ENCODE data around the gene DCC. TPM values are rescaled to one million over a fixed set of nuclear protein-coding genes. Genes with fewer than 3 reads are reported as not detected.
"Not testable (repeated sequence)": the region's sequence is repeated elsewhere in the genome, so short reads cannot be mapped to it uniquely, and the experiment has no call there.

DCC gene
- total RNA-seq, 1 donor from 2014 or later, result 0.06 TPM

DNA sequence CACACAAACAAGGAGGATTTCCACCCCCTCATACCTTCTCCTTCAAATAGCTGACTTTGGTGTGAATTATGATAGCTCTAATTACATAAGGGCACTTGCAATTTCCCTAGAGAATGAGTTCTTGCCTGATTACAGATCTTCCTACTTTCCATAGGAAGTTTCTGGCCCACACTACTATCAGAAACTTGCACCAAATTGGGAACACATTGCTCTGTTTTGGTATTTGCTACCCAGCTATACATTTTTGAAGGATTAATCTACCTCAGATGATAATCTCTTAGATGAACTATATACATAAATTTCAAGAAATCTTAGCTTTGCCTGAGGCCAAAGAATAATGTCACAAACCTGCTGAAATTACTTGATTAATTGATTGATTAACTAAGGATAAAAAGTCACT, 4.9 kb downstream of the DCC start:
- no peak for DNase-seq (ENCODE audit: extremely low read depth, low read depth, low spot score)

DNA sequence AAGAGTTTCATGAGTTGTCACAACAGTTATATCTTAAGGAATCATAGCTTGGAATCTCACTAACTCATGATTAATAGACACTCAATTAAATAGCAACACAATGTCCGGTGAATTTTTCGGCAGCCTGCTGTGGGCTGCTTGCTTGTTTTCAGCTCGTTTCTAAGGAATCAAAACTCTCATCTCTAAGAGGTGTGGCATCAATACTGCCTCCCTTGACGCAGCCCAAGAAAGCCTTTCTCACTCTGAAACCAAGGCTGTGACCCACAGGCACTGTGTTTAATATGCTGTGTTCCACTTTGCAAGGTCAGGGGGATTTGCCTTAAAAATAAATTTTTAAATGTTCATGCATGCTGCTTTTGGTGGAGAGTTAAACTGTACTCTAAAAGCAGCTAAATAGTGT, 5.4 kb downstream of the DCC start:
- no peak for DNase-seq (ENCODE audit: extremely low read depth, low read depth, low spot score)

DNA sequence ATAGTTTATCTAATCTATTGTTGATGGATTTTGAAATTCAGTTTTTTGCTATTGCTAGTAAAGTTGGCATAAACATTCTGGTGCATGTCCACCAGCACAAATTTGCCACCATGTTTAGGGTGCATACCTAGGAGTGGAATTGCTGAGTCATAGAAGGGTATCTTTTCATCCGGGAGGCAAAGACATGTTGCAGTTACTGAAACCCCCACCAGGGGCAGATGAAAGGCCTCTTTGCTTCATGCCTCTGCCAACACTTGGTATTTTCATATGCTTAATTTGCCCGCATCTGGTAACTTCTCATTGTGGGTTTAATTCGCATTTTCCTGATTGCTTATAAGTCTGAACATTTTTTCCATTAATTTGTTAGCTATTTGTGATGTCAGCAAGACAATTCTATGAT, 8.2 kb downstream of the DCC start:
- DNase-seq (ENCODE audit: extremely low read depth, low read depth, low spot score), result no peak

DNA sequence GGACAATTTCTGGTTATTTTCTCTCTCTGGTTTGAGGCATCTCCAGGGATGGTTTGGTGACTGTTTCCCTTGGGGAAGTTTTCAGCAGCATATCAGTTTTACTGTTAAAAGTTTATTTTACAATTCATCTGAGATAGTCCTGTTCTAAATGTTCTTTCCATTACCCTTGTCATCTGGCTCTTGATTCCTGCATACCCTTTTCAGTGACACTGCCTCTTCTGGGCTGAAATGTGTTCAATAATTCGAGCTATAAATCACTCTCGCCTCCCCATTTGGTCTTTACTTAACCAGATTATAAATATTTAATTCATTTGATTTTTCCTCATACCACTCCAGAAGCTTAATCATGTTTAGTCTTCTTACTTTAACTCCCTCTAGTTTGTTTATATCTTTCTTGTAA, 9.5 kb downstream of the DCC start:
- DNase-seq (ENCODE audit: extremely low read depth, low read depth, low spot score), result no peak

DNA sequence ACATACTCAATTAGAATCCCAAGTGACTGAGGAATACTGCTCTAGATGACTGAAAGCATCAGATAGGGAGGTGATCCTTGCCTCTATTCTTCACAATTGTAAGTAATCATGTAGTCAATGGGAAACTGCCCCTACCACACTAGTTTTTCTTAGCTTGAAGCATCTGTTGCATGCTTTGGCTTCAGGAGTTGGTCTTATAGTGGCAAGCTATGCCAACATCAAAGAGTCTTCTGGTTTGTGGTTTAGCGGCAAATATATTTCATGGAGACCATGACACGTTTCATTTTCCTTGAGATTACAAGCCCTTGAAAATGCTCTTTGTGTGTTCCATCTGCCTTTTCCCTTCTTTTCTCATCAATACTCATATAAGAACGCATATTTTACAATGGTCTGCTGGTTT, 12.9 kb downstream of the DCC start:
- no peak for DNase-seq (ENCODE audit: extremely low read depth, low read depth, low spot score)

DNA sequence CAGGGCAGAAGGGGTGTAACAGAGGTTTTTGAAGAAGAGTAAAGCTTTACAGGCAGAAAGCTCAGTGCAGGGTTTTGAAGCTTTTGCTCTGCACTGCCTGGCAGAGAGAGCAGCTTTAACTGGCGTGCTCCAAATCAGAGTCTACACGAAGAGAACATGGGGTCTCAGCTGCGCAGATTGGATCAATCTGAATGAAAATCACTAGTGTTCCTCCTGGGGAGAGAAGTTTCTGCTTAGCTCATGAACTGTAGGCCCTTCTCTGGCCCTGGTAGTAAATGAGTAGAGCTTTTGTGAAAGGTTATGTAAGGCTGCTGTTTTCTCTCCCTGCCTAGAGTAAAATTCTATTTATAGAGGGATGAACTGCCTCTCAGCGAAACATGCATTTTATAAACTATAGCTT, 13.6 kb downstream of the DCC start:
- no peak for DNase-seq (ENCODE audit: extremely low read depth, low read depth, low spot score)

DNA sequence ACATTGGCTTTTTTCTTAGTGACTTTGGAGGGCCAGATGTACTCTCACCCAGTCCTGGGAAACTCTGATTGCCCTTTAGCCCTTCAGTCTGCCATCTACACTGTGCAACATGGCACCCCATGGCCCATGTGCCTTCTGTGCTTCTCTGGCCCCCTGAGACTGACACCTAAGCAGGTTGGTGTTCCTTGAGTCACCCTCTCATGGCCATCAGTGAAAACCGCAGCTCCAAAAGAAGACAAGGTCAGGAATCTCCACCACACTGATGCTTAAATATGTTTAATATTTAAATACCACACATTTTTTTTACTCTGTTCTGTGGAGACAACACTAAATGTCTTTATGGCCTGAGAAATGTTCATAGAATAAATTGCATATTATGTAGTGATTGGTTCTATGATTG, 23.9 kb downstream of the DCC start:
- DNase-seq (ENCODE audit: extremely low read depth, low read depth, low spot score), result no peak

DNA sequence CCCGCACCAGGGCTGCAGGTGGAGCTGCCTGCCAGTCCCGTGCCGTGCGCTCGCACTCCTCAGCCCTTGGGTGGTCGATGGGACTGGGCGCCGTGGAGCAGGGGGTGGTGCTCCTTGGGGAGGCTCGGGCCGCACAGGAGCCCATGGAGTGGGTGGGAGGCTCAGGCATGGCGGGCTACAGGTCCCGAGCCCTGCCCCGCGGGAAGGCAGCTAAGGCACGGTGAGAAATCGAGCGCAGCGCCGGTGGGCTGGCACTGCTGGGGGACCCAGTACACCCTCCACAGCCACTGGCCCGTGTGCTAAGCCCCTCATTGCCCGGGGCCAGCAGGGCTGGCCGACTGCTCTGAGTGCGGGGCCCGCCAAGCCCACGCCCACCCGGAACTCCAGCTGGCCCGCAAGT, 26.9 kb downstream of the DCC start:
- DNase-seq (ENCODE audit: extremely low read depth, low read depth, low spot score), result not testable (repeated sequence)

DNA sequence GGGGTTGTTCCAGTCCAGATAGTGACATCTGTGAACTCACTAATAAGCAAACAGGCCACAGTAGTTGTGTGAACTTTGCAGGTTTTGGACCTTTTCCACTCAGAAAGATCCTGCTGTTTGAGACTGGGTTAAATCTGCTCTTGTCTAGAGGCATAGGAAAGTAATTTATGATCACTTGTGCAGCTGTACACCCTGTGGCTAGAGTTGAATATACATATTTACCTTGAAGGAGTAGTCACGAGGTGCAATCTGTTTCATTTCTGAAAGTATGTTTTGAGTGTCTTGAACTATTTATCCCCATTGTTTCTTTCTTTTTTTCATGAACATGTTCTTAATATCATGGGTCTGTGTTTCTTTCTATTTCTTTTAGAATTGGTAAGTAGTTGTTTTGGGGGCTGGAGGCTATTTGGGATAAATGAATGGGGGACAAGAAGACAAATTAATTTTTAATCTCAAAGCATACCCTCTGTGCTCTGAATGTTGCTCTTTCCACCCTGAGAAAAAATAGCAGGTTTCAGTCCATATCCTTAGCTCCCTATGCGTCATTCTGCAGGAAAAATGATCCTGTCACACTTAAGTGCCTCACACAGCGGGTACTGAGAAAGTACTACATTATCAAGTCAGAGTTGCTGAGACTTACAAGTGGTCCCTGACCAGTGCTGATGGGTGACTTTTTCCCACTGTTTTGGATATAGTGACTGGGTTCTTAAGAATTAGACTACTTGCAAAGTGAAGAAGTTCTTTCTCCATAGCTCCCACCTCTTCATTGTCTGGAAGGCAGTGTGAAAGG, 28.2 kb downstream of the DCC start:
- no peak for DNase-seq (ENCODE audit: extremely low read depth, low read depth, low spot score)

DNA sequence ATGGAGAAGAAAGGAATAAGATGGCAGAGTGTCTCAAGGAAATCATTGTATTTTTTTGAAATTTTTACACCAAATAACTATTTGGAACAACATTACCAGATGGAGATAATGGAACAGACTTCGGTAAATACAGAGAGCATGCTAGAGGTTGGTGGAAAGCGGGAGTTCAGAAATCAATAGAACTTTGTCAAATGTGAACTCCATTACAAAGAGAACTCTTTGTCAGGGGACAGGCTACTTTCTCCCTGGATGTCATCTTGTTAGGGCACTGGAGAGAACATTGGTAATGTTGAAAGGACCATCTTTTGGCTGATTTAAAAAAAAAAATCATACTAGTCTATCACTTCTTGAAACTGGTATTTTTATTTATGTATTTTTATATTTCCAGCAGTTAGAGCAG, 30.8 kb downstream of the DCC start:
- no peak for DNase-seq (ENCODE audit: extremely low read depth, low read depth, low spot score)

DNA sequence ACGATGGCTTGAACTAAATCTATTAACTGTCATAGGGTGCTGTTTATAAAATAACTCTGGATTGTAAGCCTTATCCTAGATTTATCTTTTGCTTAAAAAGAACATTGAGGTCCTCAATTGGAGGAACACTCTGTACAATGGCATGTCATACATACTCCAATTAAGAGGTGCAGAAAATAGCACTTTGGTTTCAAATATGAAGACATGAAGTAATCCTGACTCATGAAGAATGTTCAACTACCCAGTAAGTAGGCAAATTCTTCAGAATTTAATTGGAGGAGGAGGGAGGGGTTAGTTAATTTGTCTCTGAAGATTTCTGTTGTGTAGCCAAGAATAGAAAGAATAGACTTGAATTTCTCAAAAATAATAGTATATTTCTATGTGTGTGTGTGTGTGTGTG, 36.1 kb downstream of the DCC start:
- no peak for DNase-seq (ENCODE audit: extremely low read depth, low read depth, low spot score)

DNA sequence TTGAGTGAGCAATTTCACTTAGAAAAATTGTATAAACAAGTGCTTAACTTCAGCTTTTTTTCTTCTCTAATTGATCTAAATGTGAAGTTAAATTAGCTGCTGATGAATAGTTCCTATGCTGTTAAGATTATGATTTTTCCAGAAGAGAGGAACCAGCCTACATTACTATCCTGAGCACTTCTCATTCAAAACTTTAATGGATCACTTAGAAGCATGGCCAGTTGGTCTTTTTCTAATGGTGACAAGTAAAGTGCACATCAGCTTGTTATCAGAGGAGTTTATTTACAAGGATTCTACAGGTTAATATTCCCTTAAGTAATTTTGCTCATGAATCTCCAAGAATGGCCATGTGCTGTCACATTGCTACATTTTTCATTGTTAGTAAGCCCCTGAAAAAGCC, 37.1 kb downstream of the DCC start:
- no peak for DNase-seq (ENCODE audit: extremely low read depth, low read depth, low spot score)

DNA sequence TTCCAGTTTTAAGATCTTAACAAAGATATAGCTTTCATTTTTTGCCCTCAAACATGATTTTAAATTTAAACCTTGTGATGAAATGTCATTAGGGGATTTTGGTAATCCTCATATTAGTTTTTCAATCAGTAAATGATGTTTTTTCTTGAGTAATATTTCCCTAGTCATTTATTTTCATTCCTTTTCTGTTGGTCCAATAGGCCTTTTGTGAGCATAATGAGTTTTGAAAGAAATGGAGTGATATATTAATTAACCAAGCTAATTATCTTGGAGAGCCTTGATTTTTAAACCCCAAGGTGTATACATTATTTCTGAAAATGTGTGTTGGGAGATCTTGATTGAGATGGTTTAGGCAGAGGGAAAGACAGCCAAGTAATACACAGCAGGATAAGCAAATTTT, 46.3 kb downstream of the DCC start:
- no peak for DNase-seq (ENCODE audit: extremely low read depth, low read depth, low spot score)

DNA sequence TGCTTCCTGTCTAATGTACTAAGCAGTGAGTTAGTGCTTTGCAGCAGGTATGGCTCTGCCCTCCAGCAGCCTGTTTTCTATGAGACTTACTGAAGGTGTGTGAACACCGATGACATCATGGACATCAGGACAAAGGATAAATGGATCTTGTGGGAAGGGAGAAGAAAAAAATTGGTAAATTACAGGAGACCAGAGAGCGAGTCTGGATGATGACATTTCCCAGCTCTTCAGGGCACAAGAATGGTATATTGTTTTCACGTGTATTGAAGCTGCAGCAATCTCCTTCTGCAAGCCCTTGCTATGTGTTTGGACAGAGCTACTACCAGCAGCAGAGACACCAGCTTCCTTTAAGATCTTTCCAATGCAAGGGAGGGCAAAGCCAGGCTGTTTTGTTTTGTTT, 47.2 kb downstream of the DCC start:
- no peak for DNase-seq (ENCODE audit: extremely low read depth, low read depth, low spot score)

DNA sequence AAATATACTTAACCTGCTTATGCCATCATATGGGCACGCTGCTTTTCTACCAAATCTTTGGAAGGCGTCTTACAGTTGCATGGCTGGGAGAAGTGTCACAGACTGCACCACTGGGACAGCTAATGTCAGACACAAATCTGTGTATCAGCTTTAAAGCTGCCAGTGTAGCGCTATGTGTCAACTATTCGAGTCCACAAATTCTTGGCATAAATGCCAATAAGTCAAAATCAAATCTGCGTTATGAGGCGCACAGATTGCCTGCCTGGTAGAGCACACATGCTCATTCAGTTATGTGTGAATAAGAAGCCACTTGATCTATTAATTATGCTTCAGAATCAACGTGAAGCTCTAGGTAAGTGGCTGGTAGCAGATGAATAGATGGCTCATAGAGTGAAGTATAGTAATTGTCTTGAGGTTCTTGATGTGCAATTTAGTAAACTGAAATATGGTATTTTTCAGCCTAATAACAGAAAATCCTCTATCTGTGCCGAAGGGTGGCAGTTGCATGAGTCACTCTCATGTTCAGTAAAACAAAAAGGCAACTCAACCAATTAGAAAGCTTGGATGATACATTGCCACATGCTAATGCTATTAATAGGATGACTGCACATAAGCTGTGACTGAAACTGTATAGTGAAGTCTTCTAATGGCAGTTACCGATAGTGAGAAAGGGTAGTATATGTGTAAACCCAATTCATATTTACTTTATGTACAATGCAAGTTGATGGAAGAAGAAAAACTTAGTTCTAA, 52.0 kb downstream of the DCC start:
- no peak for DNase-seq (ENCODE audit: extremely low read depth, low read depth, low spot score)

DNA sequence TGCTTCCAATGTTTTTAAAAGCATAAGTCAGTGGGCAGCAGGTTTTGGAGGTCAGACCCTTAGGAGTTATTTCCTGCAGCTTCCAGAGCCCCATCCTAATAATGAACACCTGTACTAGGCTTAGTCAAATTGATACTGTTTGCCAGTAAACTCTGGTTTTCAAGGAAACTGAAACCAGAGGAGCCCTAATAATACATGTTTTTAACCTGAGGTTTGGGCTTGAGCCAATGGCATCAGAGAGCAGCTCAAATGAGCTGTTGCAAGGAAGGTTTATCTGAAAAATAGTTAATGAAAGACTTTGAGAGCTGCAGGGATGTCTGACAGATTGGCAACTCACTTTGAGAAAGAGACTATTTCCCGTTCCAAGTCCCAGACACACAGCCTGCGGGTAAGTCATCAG, 54.6 kb downstream of the DCC start:
- DNase-seq (ENCODE audit: extremely low read depth, low read depth, low spot score), result no peak

DNA sequence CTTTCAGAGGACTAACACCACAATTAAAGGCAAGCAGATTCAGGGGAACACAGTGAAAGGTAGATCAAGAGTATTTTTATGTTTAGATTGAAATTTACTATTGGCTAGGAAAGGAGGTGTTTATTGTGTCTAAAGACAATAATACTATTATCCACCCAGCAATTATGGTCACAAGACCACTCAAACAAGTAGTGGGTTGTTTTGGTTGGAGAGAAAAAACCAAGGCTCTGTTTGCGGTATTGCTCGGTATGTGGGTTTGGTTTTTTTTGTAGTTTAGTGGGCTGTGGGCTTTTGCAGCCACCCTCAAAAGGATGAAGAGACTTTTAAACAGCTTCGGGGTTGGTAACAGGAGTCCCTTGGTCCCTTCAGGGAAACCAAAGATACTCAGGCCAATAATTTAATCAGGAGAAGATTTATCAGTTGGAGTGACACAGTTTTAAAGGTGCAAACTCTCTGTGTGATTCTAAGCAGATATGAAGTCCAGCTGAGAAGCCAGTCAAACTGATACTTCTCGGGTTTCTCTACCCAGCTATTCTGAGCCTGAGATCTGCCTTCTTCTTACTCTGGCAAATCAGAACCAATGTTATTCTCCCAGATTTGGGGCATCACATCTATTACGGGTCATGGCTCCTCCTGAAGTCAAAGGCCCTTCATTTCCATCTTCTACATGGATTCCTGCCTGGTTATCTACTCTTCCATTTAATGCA, 55.3 kb downstream of the DCC start:
- DNase-seq (ENCODE audit: extremely low read depth, low read depth, low spot score), result no peak

DNA sequence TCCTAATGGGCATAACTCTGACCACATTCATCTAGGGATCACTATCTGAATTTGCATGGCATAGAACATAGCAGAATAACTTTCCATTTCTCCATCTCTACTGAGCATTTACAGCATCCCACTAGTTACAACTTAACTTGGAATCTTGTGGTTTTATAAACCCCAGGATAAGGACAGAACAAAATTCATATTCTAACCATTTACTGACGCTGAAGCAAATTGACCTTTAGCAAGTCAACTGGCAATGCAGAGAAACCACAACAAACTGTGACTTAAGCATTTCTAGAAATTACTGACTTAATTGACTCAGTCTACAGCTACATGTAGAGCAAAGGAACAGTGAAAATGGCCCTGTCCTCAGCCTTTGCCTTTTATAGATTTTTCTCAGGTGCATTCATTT, 61.2 kb downstream of the DCC start:
- no peak for DNase-seq (ENCODE audit: extremely low read depth, low read depth, low spot score)

DNA sequence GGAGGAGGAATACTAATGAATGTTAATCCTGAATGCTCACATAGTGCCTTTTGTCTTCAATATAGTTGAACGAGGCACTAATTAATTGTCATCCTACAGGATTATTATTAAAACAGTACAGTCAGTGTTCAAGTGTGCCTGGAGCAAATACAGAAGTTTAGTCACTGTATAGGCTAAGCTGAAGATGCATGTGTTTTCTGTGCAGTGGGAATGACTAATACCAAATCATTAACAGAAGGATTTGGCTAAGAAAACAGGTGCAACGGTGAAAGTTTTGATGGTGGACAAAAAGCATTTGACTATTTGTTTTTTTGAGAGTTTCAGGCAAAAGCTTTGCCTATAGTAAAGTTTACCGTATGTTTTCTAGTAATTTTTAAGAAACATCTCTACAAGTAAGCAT, 62.8 kb downstream of the DCC start:
- DNase-seq (ENCODE audit: extremely low read depth, low read depth, low spot score), result no peak

DNA sequence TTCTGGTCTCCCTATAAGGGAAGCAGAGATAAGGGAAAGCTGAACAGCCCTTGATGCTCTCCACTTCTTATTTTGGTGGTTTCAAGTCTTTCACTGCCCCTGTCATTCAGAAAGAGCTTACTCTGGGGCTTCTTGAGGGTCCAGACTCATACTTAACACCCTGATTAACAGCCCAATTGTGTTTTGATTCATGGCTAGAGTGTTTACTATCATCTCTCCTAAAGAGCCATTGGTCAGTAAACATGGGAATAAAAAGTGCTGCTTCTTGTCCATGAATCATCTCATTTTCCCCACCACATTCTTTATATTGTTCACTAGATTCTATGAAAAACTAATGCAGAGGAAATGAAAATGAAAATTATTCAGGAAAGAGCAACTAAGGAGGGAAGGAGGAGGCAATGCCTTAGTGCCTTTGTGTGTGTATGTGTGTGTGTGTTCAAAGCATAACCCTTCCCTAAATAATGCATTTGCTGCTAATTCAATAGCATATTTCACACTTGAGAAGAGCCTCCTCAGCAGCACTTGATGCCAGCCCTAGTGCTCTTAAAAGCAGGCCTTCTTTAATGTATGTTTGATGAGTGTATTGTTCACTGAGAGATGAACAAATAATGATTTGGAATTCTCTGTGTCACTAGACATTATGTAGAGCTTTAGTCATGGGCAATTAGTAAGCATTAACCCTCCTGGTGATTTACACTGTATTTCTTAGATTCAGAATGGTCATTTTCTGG, 63.5 kb downstream of the DCC start:
- no peak for DNase-seq (ENCODE audit: extremely low read depth, low read depth, low spot score)

DNA sequence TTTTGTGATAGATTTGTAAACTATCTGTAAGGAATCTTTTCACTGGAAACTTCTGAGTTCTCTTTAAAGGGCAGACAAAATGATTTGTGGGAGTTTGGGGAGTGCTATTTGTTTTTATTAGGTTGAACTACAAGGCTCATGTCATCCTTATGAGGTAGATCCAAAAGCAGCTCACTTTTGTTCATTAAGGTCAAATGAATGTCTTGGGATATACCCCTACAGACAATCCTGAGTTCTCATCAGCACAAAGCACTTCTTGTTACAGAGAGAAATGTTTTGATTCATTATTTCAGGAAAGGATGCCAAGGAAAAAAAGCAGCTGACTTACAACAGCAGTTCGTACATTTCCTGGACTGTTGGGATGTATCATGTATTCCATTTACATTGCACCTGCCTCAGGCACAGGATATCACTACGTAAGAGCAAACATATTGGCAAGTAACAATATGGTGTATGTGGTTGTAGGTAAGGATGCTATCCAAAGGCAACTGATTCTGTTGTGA, 68.9 kb downstream of the DCC start:
- DNase-seq (ENCODE audit: extremely low read depth, low read depth, low spot score), result no peak

Measured in glomerular endothelial cell (primary cell).